ENCODE data around the gene TBL3.

- TF ChIP-seq, protein P1, sequence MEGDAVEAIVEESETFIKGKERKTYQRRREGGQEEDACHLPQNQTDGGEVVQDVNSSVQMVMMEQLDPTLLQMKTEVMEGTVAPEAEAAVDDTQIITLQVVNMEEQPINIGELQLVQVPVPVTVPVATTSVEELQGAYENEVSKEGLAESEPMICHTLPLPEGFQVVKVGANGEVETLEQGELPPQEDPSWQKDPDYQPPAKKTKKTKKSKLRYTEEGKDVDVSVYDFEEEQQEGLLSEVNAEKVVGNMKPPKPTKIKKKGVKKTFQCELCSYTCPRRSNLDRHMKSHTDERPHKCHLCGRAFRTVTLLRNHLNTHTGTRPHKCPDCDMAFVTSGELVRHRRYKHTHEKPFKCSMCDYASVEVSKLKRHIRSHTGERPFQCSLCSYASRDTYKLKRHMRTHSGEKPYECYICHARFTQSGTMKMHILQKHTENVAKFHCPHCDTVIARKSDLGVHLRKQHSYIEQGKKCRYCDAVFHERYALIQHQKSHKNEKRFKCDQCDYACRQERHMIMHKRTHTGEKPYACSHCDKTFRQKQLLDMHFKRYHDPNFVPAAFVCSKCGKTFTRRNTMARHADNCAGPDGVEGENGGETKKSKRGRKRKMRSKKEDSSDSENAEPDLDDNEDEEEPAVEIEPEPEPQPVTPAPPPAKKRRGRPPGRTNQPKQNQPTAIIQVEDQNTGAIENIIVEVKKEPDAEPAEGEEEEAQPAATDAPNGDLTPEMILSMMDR (IDR thresholded peaks at IDR 0.05), result no peak
- TF ChIP-seq POLR2A (IDR thresholded peaks at IDR 0.05), result peak; percentile 2
Observed at GRCh38 chr16:1936945-1937479, 34.8 kb upstream of the TBL3 start.

All from right lobe of liver (tissue), 4 donors.